ENCODE measurements around the gene GALNT18.
A peak's percentile ranks its signal among the peaks of the same experiment; 100 is the strongest.

GALNT18 gene

GRCh38 chr11:11621573-11622339, at the start of gene GALNT18:
Gene GALNT18 (minus strand): TSS chr11:11622005.
- peak; percentile 34 to 83 (median 41) for DNase-seq (ENCODE audit: low read depth in 3 of 3)

- DNase-seq (ENCODE audit: low read depth in 3 of 3), result no peak
Observed at GRCh38 chr11:11670574-11670973, 48.8 kb upstream of the GALNT18 start.

DNA sequence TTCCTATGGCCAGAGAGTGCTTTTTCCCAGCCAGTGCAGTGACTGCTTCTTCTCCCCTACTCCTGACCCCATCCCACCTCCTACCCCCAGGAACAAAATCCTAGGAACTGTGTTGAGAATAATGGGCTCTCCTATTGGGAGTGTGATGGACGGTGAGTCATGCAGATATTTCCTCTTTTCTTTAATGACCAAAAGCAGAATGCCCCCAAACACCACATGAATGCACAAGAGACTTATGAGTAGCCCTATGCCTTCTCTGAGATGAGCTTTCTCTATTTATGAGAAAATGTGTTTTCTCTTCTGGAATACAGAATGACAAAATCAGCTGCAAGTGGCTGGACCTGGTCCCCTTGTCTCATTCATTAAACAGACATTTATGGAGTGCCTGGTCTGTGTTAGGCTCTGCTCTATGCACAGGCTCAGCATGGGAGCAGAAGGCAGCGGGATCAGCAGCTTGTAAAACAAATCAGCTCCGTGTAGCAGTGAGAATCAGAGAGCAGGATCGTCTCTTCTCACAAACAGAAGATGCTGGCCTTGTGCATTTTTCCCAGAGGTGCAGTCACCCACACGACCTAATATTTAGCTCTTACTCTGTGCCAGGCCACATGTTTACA, 47.5 kb upstream of the GALNT18 start:
- no peak for DNase-seq (ENCODE audit: low read depth in 3 of 3)

DNA sequence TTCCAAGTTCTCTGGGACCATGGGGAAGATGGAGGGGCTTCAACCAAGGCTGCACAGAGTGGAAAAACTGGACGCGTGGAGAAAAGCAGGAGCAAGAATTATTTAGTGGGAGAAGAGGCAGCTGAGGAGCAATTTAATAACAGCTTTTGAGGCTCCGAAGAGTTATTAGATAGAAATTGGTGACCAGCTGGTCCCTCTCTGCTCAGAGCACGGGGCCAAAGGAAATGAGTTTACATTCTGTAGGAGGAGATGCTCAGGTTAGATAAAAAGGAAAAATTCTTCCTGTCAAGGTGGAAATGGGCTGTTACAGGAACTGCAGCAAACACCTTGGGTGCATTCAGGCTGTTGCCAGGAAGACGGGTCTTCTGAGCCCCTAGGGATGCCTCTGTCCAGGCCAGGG, 47.0 kb upstream of the GALNT18 start:
- DNase-seq (ENCODE audit: low read depth in 3 of 3), result no peak

DNA sequence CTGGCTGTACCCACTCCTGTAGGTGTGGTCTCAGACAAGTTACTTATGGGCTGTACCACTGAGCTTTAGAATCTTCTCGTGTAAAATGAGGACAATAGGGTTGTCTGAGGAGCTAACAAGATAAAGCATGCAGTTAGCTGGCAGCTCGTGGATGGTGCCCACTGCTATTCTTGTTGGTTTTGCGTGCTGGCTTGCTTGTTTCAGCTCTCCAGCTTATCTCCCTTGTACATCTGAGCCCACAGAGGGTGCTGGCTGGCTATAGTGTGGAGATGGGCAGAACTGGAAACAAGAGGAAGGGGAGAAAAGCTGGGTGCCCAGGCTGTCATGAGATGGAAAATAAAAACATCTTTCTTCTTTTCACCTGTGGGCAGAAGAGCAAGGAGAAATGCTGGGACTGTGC, 46.5 kb upstream of the GALNT18 start:
- no peak for DNase-seq (ENCODE audit: low read depth in 3 of 3)

- DNase-seq (ENCODE audit: low read depth in 3 of 3), result no peak
Observed at GRCh38 chr11:11667056-11667455, 45.3 kb upstream of the GALNT18 start.

DNA sequence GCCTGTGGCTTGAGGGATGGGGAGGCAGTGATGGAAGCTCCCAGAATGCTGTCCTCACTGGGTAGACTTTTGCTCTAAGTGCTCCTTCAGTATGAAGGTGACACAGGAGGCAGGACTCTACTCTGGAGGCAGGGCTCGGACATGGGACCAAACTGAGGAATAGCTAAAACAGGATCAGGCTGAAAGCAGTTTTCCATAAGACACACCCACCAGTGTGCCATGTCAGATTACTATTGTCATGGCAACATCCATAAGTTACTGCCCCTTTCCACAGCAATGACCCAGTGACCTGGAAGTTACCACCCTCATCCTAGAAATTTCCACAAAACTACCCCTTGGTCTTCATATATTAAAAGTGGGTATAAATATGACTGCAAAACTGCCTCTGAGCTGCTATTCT, 43.6 kb upstream of the GALNT18 start:
- no peak for DNase-seq (ENCODE audit: low read depth in 3 of 3)

DNA sequence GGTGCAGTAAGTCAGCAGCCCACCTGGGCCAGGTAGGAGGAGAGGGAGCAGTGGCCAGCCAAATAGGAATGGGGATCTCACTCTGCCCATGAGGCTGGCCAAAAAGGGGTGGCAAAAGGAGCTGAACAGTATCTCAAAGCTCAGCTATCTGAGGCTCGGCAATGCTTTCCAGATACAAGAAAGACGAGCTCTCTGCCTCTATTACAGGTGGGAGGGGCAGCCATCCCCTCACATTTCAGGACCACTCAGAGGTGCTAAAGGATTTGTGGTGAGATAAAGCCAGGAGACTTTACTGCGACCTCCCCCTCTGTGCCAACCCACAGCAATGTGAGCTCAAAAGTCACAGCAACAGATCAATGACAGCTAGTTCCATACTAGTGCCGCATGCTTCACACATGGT, 42.1 kb upstream of the GALNT18 start:
- DNase-seq (ENCODE audit: low read depth in 3 of 3), result no peak

DNA sequence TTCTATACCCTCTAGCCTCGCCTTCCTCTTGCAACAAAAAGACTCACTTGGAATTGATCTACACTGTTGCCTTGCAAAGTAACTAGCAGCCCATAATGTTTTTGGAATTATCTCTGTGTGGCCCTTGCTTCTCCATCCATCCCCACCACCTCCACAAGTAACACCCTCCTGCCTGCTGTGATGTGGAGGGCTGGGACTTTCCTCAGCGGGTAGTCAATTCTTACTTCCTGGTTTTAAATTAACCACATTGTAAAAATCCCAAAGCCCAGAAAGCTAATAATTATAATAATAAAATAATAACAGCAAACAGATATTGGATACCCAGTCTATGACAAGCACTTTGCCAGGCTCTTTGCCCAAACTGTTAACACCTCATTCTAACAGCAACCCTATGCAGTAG, 40.8 kb upstream of the GALNT18 start:
- DNase-seq (ENCODE audit: low read depth in 3 of 3), result no peak

GRCh38 chr11:11661326-11662040, 39.7 kb upstream of the GALNT18 start:
- no peak for DNase-seq (ENCODE audit: low read depth in 3 of 3)

- no peak for DNase-seq (ENCODE audit: low read depth in 3 of 3)
Observed at GRCh38 chr11:11660363-11660740, 38.5 kb upstream of the GALNT18 start.

DNA sequence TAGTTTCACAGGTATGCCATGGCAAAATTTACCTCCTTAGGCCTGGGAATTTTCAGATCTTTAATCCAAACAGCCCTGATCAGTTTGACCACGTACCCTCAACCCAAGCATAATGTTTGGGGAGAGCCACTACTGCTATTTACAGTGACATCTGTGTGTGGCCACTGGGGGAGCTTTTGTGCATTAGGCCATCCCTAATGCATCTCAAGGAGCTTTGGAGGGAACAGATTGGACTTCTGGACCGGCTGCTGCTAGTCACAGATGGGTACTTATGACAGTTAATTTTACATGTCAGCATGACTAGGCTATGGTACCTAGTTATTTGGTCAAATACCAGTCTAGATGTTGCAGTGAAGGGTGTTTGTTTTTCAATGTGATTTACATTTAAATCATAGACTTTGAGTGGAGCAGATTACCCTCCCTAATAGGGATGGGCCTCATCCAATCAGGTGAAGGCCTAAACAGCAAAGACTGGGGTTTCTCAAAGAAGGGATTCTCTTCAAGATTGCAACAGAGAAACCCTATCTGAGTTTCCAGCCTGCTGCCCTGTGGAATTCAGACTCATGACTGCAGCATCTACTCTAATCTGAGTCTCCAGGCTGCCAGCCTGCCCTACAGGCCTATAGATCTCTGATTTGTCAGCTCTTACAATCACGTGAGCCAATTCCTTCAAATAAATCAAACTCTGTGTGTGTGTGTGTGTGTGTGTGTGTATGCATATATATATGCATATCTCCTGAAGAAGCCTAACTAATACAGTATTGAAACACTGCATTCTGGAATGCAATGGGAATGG, 38.0 kb upstream of the GALNT18 start:
- DNase-seq (ENCODE audit: low read depth in 3 of 3), result no peak

DNA sequence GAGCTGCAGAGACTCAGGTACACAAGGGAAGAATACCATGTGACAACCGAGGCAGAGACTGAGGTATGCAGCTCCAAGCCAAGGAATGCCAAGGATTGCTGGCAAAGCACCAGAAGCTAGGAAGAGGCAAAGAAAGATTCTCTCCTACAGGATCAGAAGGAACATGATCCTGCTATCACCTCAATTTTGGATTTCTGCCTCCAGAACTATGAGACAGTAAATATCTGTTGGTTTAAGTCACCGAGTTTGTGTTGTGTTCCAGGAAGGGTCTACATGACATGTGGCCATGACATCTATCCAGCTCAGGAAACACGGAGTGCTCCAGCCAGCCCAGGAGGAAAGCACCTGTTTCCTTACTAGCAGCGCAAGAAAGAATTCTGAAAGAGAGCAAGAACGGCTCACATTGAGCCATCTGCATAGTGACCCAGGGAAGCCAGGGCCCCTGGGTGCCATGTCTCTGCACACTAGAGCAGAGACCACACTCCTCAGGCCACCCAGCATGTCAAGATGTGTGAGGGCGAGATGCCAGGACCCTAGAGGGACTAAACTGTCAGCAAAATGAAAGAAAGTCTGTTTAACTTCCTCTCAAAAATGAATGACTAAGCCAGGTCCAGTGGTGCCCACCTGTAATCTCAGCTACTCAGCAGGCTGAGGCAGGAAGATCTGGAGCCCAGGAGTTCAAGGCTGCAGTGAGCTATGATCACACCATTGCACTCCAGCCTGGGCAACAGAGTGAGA, 35.6 kb upstream of the GALNT18 start:
- no peak for DNase-seq (ENCODE audit: low read depth in 3 of 3)

DNA sequence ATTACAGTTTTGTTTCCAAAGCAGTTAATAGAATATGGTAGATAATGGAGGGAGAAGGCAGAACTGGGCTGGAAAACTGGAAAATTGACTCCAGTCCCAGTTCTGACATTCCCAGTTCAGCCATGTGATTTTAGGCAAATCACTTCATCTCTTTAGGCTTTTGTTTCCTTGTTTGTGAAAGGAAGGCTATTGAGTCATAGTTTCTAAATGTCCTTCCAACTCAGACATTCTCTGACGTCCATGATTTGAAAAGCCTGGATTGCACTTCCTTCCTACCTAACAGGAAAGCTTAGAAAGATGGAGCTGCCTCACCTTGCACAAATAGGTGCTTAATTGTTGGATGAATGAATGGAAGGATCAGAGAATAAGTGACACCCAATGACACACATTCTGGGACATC, 19.8 kb upstream of the GALNT18 start:
- no peak for DNase-seq (ENCODE audit: low read depth in 3 of 3)

GRCh38 chr11:11640996-11641395, 19.2 kb upstream of the GALNT18 start:
- no peak for DNase-seq (ENCODE audit: low read depth in 3 of 3)

- DNase-seq (ENCODE audit: low read depth in 3 of 3), result no peak
Observed at GRCh38 chr11:11640152-11640551, 18.3 kb upstream of the GALNT18 start.

- no peak for DNase-seq (ENCODE audit: low read depth in 3 of 3)
Observed at GRCh38 chr11:11636671-11637070, 14.9 kb upstream of the GALNT18 start.

- DNase-seq (ENCODE audit: low read depth in 3 of 3), result no peak
Observed at GRCh38 chr11:11635443-11635842, 13.6 kb upstream of the GALNT18 start.

DNA sequence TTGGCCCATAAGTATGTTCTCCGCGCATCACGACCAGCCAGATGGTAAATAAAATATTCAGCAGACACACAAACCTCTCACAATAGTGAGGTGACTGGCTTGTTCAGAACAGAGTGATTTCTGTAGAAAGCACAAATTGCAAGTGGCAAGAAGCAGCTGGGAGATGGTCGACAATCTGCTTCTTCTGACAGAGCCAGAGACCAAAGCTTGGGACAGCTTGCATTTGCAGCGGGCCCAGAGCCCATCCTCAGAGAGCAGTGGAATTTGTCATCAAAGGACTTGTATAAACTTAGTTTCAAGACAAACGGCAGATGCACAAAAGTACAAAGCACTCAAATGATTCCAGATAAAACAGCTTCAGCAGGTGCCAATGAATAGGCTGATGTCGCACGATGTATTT, 7.6 kb upstream of the GALNT18 start:
- DNase-seq (ENCODE audit: low read depth in 3 of 3), result no peak

DNA sequence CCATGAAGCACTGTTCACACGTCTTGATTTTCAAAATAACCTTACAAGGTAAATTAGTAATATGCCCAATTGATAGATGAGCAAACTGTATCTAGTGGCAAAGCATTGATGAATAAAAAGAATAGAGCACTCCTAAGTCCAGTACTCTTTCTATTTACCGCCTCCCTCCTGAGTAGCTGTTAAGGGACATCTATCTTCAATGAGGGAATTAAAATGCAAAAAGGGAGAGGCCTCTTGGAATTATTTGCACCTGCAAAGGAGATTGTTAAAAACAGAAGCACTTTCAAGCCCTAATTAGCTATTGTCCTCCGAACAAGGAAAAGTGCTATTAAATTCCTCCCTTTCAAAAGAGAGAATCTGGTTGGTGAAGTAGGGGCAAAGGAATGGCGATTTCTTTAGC, 6.8 kb upstream of the GALNT18 start:
- no peak for DNase-seq (ENCODE audit: low read depth in 3 of 3)

- no peak for DNase-seq (ENCODE audit: low read depth in 3 of 3)
Observed at GRCh38 chr11:11626128-11626527, 4.3 kb upstream of the GALNT18 start.

GRCh38 chr11:11624926-11625325, 3.1 kb upstream of the GALNT18 start:
- no peak for DNase-seq (ENCODE audit: low read depth in 3 of 3)

Measured in stimulated activated CD4-positive, alpha-beta T cell treated with anti-CD3 and anti-CD28 coated beads, TNF-alpha, amount 100 ng/mL, for 24 hours (primary cell).